K562 (cell line): Measurements from ENCODE around the gene STRN3. TPM values are rescaled to one million over a fixed set of nuclear protein-coding genes. Genes with fewer than 3 reads are reported as not detected.

Experiments used
- CLOCK ChIP-seq: fragments of 250-450 bp; sonication (Bioruptor Pico); IDR thresholded peaks from 2 replicates; pipeline ENCODE4 v1.4.0; 2020; ENCODE audit warnings: mild to moderate bottlenecking, moderate library complexity, borderline replicate concordance
- DPF2 ChIP-seq: fragments of 450-650 bp; IDR thresholded peaks from 2 replicates; pipeline ENCODE4 v1.6.1; 2016
- ELF2 ChIP-seq: fragments of 250-450 bp; sonication (Bioruptor Pico); IDR thresholded peaks from 2 replicates; pipeline ENCODE4 v1.5.0; 2021; ENCODE audit warnings: mild to moderate bottlenecking
- FOSL1 ChIP-seq: fragments of 200-800 bp; sonication (Bioruptor generic); conservative IDR thresholded peaks from 2 replicates; pipeline ENCODE4 v1.6.1; 2016; ENCODE audit warnings: missing genetic modification characterization, missing compliant biosample characterization
- HBP1 ChIP-seq: fragments of 450-650 bp; formaldehyde crosslinking; IDR thresholded peaks from 2 replicates; pipeline ENCODE4 v1.4.0; 2022; ENCODE audit warnings: missing genetic modification characterization
- HDAC2 ChIP-seq: fragments of 450-650 bp; IDR thresholded peaks from 2 replicates; pipeline ENCODE4 v1.6.1; 2016; ENCODE audit warnings: mild to moderate bottlenecking
- IRF1 ChIP-seq: sonication (generic); formaldehyde crosslinking; IDR thresholded peaks from 2 replicates; pipeline ENCODE4 v1.8.0; 2022; ENCODE audit warnings: missing genetic modification reagents, mild to moderate bottlenecking, borderline replicate concordance
- NR2C1 ChIP-seq, 2 experiments: fragments of 450-650 bp; IDR thresholded peaks; 2 replicates each; pipeline ENCODE4 v1.6.1; 2017; ENCODE audit warnings: mild to moderate bottlenecking in 2 of 2, antibody characterized with exemption in 1 of 2, inconsistent platforms in 1 of 2, missing compliant biosample characterization in 1 of 2, missing genetic modification characterization in 1 of 2
- PCBP2 ChIP-seq: fragments of 200-400 bp; formaldehyde crosslinking; IDR thresholded peaks from 2 replicates; pipeline ENCODE4 v1.6.1; 2018; ENCODE audit warnings: low read length, low read depth, mild to moderate bottlenecking, moderate library complexity; ENCODE audit not compliant: poor library complexity, severe bottlenecking
- RAD51 ChIP-seq: fragments of 450-650 bp; IDR thresholded peaks from 2 replicates; pipeline ENCODE4 v1.7.1; 2016; ENCODE audit warnings: low read depth, mild to moderate bottlenecking, borderline replicate concordance
- SPI1 ChIP-seq: IDR thresholded peaks from 2 replicates; pipeline ENCODE4 v1.6.1; 2011; ENCODE audit warnings: low read depth, low read length, control low read depth, borderline replicate concordance
- TOE1 ChIP-seq, 2 experiments: fragments of 450-650 bp in 1 of 2; sonication (generic) in 1 of 2; formaldehyde crosslinking in 1 of 2; IDR thresholded peaks; 2 replicates each; pipeline versions ENCODE4 v1.7.1 to v1.8.0; 2016 to 2022; ENCODE audit warnings: borderline replicate concordance in 2 of 2, mild to moderate bottlenecking in 2 of 2, antibody characterized with exemption in 1 of 2, inconsistent platforms in 1 of 2, low read depth in 1 of 2, missing genetic modification reagents in 1 of 2, moderate library complexity in 1 of 2
- ZFP30 ChIP-seq: fragments of 250-450 bp; sonication (Bioruptor Pico); IDR thresholded peaks from 2 replicates; pipeline ENCODE4 v1.8.0; 2022; ENCODE audit warnings: moderate library complexity, mild to moderate bottlenecking, inconsistent platforms, borderline replicate concordance
- ZFP36 ChIP-seq: fragments of 150-350 bp; IDR thresholded peaks from 2 replicates; pipeline ENCODE4 v1.6.1; 2018; ENCODE audit warnings: low read length, low read depth; ENCODE audit not compliant: partially characterized antibody
- ZNF184 ChIP-seq: sonication (generic); formaldehyde crosslinking; IDR thresholded peaks from 2 replicates; pipeline ENCODE4 v1.5.0; 2020; ENCODE audit warnings: missing genetic modification reagents
- polyA plus RNA-seq, 8 experiments: library from polyadenylated mRNA; depleted of rRNA in 4 of 8; stranded (reverse) in 5 of 8; unstranded in 3 of 8; fragments of >200 nt; fragmentation: Nextera tagmentation in 2 of 8; fragmentation: Illumina TruSeq in 1 of 8; extraction: Ambion mirVana in 2 of 8; extraction: Trizol in 1 of 8; gene quantifications; 2 replicates each; pipeline versions ENCODE4 v1.2.1 to v1.2.3, GENCODE V29; 2011 to 2014; ENCODE audit warnings: inconsistent platforms in 1 of 8, missing spikeins in 1 of 8
- total RNA-seq, 7 experiments: library from RNA; depleted of rRNA in 6 of 7; stranded (reverse); fragments of >200 nt in 6 of 7; fragmentation: Illumina TruSeq in 2 of 7; extraction: Trizol in 2 of 7; gene quantifications; 2 replicates each; pipeline versions ENCODE4 v1.2.1 to v1.2.3, GENCODE V29; 2011 to 2021; ENCODE audit warnings: low replicate concordance in 1 of 7
- TF ChIP-seq, protein P1 (sequence below): IDR thresholded peaks from 2 replicates; pipeline ENCODE4 v1.6.1; 2011; ENCODE audit warnings: borderline replicate concordance, low read depth, mild to moderate bottlenecking, moderate library complexity, low read length; ENCODE audit not compliant: insufficient read depth, poor library complexity, severe bottlenecking
- TF ChIP-seq, protein P2 (sequence below), 2 experiments: fragments of 250-450 bp in 1 of 2; fragments of 450-650 bp in 1 of 2; sonication (Bioruptor Pico) in 1 of 2; IDR thresholded peaks; 2 replicates each; pipeline versions ENCODE4 v1.6.1 to v1.8.0; 2016 to 2021; ENCODE audit warnings: mild to moderate bottlenecking in 2 of 2, moderate library complexity in 2 of 2, missing compliant biosample characterization in 1 of 2, missing genetic modification characterization in 1 of 2

STRN3 gene
- total and polyA plus RNA-seq, 9 of the 15 experiments (the other 6 are each of a cell fraction or from before 2014, with no cell fraction given), result 5.9 to 29.1 (median 16.0) TPM

- TF ChIP-seq, protein P1, sequence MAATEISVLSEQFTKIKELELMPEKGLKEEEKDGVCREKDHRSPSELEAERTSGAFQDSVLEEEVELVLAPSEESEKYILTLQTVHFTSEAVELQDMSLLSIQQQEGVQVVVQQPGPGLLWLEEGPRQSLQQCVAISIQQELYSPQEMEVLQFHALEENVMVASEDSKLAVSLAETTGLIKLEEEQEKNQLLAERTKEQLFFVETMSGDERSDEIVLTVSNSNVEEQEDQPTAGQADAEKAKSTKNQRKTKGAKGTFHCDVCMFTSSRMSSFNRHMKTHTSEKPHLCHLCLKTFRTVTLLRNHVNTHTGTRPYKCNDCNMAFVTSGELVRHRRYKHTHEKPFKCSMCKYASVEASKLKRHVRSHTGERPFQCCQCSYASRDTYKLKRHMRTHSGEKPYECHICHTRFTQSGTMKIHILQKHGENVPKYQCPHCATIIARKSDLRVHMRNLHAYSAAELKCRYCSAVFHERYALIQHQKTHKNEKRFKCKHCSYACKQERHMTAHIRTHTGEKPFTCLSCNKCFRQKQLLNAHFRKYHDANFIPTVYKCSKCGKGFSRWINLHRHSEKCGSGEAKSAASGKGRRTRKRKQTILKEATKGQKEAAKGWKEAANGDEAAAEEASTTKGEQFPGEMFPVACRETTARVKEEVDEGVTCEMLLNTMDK, result no peak
- no peak for TF ChIP-seq CLOCK (CRISPR knock-in tag)
- no peak for TF ChIP-seq HBP1
- TF ChIP-seq NR2C1 (IDR thresholded peaks at IDR 0.05), result no peak
- TF ChIP-seq NR2C1 (tag; IDR thresholded peaks at IDR 0.05), result no peak
- TF ChIP-seq SPI1, result no peak
- peak; percentile 58; the same call in 1 of the 2 replicates for TF ChIP-seq TOE1 (IDR thresholded peaks at IDR 0.05; ENCODE audit: borderline replicate concordance)
- TF ChIP-seq TOE1 (CRISPR knock-in tag; IDR thresholded peaks at IDR 0.05; ENCODE audit: borderline replicate concordance, low read depth), result no peak
- TF ChIP-seq PCBP2, result no peak
- TF ChIP-seq HDAC2, result peak; percentile 56
- TF ChIP-seq ELF2 (CRISPR knock-in tag), result no peak
- peak; percentile 78; the same call in 1 of the 2 replicates for TF ChIP-seq DPF2
- no peak for TF ChIP-seq ZNF184
- no peak for TF ChIP-seq IRF1
- no peak for TF ChIP-seq ZFP30 (CRISPR knock-in tag)
- TF ChIP-seq ZFP36, result peak; percentile 31
- TF ChIP-seq, protein P2, sequence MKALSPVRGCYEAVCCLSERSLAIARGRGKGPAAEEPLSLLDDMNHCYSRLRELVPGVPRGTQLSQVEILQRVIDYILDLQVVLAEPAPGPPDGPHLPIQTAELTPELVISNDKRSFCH (CRISPR knock-in tag; IDR thresholded peaks at IDR 0.05), result no peak
- TF ChIP-seq, protein P2 (tag; IDR thresholded peaks at IDR 0.05), result 0 out of 2 replicates have a peak, but pooled peaks have one; percentile 28
- TF ChIP-seq FOSL1 (tag), result no peak
- TF ChIP-seq RAD51, result no peak
Measured at GRCh38 chr14:31026450-31027235, 464 bp upstream of the STRN3 start (continued).
